HG02763 (cell line): Measurements from ENCODE around the gene CTF1.
"Not testable (repeated sequence)": the region's sequence is repeated elsewhere in the genome, so short reads cannot be mapped to it uniquely, and the experiment has no call there.

Experiments used
- ATAC-seq: cut with Tn5 transposase; IDR thresholded peaks from one replicate; pipeline ENCODE4 v1.9.1; 2021; ENCODE audit warnings: mild to moderate bottlenecking, moderate library complexity; ENCODE audit not compliant: unreplicated experiment

The CTF1 gene

DNA sequence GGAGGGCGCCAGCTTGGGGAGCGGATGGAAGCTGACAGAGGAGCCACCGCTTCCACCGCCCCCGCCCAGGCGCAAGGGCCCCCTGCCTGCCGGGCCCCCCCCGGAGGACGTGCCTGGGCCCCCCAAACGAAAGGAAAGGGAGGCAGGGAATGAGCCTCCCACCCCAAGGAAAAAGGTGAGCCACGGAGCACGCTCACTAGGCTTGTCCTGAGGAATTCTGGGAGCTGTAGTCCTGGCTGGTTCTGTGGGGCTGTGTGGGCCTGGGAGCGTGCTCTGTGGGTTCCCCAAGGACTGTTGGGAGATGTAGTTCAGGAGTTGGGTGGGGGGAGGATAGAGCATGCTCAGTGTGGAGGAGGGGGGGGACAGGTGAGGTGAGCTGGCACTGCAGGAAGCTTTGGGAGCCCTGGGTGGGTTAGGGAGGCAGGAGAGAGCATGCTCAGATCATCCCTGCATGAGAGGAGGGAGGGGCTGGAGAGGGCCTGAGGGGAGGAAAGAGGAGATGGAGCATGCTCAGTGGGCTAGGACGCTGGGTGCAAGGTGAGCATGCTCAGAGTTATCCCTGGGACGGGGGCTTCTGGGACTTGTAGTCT, 31.5 kb downstream of the CTF1 start:
- ATAC-seq, result no peak

DNA sequence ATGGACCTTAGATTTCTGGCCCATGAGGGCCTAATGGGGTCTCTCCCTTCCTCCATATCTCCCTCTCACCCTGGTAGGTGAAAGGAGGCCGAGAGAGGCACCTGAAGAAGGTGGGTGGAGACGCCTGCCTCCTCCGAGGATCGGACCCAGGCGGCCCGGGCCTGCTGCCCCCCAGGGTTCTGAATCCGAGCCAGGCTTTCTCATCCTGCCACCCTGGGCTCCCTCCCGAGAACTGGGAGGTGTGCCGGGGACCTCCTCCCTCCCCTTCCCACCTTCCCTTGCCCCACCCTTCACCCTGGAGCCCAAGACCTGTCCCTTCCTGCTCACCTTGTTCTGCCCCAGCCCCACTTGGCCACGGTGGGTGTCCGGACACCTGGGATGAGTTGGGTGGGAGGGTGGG, 32.0 kb downstream of the CTF1 start:
- ATAC-seq, result no peak

DNA sequence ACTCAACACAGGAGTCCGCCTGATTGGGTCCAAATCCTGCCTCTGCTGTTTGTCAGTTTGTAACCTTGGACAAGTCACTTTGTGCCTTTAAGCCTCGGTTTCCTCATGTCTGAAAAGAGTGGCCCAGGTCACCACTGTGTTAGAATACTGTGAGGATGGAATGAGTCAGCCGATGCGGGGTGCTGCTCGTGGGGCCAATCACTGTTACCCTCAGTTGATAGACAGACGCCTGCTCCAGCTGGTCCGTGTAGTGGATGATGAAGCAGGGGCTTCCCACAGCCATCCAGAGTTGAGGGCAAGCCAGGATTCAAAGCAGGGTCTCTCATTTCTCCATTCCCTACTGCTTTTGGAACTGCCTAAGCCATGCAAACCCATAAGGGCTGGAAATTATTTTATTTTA, 32.8 kb downstream of the CTF1 start:
- ATAC-seq, result no peak

DNA sequence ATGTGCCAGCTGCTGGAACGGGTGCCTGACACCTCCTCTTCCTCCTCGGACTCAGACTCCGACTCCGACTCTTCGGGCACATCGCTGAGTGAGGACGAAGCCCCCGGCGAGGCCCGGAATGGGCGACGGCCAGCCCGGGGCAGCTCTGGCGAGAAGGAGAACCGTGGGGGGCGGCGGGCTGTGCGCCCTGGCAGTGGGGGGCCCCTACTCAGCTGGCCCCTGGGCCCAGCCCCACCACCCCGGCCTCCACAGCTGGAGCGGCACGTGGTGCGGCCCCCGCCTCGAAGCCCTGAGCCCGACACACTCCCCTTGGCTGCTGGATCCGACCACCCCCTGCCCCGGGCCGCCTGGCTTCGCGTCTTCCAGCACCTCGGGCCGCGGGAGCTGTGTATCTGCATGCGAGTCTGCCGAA, 33.8 kb downstream of the CTF1 start:
- no peak for ATAC-seq

DNA sequence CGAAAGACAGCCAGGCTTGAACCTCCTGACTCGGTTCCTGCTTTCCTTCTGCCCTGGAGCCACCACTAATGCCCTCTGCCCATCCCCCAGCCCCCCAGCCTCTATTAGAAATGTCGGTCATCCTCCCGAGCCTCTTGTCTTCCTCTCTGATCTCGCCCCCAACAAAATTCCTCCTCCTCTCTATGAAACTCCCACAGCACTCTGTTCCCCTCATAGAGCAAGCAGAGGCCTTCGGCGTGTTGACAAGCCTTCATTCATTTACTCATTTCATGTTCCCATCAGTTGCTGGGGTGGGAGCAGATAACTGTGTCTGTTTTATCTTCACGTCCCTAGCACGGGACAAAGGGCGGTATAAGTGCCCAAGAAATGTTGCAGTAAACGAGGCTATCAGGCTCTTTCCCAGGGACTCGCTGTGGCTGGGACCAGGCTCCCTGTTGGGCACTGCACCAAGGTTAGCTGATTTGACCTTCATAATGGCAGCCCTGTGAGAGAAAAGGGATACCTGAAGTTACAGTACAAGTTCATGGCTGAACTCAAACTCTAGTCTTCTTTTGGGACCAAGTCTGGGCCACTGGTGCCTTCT, 34.7 kb downstream of the CTF1 start:
- no peak for ATAC-seq

DNA sequence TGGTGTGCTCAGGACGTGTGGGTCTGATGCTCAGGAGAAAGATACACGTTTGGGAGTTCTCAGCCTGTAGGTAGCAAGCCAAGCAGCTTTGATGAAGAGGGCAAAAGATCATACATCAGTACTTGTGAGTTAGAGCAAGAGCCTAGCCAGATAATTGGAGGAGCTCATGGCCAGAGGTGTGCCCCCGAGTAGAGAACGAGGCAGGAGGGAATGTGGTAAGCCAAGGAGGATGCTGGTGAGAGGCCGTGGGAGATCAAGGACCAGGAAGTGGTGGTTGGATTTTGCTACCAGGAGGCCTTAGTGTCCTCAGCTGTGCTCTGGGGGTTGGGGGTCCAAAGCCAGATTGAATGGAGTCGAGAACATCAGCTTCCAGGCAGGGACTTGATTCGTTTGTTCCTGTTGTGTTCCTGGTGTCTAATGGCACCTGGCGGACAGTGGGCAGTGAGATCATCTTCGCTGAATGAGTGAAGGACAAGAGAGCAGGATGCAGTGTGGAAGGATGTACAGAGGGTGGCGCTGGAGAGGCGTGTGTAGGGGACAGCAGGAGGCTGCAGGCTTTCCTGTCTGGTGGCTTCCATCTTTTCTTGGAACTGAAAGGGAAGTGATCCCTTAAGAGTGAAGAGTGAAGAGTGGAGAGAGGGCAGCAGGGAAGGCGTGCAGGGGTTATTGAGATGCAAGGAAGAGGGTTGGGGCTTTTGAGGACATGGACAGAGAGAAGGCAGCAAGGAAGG, 38.6 kb downstream of the CTF1 start:
- no peak for ATAC-seq

DNA sequence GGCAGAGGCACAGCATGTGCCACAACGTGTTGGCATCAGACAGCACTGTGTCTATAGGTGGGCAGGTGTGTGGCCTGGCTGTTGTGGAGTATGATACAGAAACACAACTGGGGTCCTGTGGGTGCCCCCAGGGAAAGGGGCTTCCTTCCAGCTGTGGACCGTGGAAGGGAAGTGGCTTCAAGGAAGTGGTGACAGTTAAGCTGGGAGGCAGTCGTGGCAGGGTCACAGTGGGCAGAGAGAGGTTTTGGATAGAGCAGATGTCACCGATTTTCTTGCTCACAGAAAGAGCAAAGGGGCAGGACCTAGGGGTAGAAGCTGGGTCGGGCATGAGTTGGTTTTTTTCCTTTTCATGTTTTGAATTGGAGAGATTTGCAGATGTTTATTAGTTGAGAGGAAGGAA, 41.3 kb downstream of the CTF1 start:
- ATAC-seq, result no peak

DNA sequence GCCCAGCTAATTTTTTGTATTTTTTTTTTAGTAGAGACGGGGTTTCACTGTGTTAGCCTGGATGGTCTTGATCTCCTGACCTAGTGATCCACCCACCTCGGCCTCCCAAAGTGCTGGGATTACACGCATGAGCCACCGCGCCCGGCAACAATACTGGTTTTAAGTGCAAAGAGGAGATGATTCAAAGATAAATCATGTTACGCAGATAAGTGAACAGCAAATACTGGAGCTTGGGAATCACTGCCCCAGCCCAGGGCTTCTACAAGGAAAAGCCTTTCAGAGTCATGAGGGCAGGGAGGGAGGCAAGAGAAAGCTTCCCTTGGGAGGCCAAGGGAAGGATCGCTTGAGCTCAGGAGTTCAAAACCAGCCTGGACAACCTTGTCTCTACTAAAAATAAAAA, 43.2 kb downstream of the CTF1 start:
- ATAC-seq, result not testable (repeated sequence)

DNA sequence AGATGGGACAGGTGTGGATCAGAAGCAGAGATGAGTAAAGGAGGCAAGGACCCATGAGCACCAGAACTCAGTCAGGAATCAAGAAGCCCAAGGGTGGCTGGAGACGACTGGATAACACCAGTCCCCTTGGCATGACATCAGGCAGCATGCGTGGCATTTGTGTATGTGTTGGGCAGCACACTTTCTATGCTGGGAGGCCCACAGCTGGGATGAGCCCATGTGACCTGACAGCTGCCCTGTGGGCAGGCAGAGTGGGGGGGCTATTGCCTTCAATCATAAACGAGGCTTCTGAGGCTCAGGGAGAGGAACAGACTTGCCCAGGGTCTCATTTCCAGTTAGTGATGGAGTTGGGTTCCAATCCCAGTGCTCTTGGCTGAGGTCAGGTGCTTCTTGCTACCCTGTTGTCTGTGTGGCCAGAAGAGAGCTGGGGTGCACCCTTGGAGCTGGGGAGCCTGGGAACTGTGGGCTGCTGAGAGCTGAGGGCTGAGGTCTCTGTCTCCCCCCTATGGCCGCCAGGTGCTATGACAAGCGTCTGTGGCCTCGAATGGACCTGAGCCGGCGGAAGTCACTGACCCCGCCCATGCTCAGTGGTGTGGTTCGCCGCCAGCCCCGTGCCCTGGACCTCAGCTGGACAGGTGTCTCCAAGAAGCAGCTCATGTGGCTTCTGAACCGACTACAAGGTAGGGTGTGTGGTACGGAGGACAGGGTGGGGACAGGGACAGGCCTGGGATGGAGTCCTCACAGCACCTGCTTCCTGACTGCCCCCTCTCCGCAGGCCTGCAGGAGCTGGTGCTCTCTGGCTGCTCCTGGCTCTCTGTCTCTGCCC, 45.4 kb downstream of the CTF1 start:
- peak; percentile 79 for ATAC-seq

DNA sequence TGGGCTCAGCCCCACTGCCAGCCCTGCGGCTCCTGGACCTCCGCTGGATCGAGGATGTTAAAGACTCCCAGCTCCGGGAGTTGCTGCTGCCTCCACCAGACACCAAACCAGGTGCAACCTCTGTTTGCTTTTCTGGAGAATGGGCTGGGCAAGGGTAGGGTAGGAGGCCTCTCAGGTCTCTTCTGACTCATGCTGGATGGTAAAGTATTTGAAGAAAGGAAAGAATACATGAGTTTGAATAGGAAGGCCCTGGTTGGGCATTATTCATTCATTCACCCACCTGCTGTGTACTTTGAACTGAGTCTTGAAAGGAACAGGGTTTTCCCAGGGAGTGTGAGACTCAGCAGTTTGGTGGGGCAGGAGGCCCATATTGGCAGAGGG, 46.0 kb downstream of the CTF1 start:
- ATAC-seq, result no peak

DNA sequence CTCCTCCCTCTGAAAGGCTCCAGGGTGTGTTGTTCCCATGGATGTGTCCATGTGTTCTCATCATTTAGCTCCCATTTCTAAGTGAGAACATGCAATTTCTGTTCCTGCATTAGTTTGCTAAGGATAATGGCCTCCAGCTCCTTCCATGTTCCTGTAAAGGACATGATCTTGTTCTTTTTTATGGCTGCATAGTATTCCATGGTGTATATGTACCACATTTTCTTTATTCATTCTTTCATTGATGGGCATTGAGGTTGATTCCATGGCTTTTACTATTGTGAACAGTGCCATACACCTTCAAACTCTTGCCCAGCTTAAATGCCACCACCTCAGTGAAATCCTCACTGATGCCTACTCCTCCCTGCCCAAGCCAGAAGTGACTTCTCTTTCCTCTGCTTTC, 47.9 kb downstream of the CTF1 start:
- no peak for ATAC-seq

DNA sequence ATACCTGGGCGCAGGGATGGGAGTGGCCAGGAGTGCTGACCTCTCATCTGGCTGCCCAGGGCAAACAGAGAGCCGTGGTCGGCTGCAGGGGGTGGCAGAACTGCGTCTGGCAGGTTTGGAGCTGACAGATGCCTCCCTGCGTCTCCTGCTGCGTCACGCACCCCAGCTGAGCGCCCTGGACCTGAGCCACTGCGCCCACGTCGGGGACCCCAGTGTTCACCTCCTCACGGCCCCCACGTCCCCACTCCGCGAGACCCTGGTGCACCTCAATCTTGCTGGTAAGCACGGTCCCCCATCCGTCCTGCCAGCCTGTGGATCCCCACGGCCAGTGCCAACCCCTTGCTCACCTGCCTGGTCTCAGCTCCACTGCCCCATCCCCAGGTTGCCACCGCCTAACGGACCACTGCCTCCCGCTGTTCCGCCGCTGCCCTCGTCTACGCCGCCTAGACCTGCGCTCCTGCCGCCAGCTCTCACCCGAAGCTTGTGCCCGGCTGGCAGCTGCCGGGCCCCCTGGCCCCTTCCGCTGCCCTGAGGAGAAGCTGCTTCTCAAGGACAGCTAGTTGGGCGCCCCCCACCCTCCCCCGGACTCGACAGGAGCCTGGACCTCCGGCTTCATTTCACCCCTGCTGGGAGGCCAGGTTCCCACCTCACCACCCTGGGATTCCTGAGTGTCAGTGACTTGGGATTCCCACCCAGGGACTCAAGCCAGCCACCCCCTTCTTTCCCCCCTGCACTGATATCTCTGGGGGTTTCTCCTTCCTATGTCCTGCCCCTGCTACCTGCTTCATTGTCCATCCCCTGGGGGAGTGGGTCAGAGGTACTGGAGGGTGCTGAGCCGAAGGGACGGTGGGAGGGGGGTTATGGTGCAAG, 50.5 kb downstream of the CTF1 start:
- no peak for ATAC-seq

DNA sequence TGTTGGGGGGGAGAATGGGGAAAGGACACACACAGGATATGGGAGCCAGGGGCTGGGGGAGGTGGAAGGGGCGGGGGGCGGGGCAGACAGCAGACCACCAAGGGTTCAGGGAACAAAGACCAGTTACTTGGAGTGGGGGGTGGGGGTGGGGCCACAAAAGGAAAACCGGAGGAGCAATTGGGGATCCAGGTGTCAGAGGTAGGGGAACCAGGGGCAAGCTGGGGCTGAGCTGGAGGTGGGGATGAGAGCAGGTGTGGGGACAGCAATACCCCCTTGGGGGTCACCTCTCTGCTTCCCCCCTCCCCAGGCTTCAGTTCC, 51.1 kb downstream of the CTF1 start:
- no peak for ATAC-seq

DNA sequence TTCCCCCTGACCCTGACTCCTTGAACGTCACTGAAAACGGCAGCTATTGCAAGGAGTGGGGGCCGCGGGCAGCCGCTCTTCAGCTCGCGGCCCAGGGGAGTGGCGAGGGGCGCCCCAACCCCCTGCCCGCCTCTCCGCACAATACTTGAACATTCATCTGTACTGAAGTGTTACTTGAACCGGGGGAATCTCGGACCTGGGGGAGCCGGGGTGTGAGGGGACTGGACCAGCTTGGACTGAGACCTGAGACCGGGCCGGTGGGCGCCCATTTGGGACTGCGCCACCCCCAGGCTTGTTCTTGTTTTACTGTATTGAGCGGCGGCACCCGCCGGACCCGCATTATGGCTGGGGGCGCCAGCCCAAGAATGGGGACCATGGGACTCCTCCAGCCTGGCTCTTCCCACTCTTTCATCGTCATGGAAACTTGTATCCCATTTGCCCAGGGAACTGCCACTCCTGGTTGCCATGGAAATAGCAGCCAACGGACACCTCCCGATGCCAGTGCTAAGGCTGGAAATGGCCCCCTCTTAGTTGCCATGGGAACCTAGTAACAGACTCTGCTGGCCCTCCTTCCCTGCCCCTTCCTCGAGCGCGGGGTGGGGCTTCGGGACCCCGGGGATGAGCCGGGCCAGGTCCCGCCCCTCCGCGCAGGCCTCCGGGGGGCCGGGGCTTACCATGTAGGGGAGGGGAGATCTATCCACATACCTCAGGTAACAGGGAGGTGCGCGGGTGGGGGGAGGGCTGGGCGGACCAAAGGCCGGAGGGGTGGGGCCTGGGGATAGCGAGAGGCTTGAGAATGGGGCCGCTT, 51.6 kb downstream of the CTF1 start:
- ATAC-seq, result peak; percentile 2

DNA sequence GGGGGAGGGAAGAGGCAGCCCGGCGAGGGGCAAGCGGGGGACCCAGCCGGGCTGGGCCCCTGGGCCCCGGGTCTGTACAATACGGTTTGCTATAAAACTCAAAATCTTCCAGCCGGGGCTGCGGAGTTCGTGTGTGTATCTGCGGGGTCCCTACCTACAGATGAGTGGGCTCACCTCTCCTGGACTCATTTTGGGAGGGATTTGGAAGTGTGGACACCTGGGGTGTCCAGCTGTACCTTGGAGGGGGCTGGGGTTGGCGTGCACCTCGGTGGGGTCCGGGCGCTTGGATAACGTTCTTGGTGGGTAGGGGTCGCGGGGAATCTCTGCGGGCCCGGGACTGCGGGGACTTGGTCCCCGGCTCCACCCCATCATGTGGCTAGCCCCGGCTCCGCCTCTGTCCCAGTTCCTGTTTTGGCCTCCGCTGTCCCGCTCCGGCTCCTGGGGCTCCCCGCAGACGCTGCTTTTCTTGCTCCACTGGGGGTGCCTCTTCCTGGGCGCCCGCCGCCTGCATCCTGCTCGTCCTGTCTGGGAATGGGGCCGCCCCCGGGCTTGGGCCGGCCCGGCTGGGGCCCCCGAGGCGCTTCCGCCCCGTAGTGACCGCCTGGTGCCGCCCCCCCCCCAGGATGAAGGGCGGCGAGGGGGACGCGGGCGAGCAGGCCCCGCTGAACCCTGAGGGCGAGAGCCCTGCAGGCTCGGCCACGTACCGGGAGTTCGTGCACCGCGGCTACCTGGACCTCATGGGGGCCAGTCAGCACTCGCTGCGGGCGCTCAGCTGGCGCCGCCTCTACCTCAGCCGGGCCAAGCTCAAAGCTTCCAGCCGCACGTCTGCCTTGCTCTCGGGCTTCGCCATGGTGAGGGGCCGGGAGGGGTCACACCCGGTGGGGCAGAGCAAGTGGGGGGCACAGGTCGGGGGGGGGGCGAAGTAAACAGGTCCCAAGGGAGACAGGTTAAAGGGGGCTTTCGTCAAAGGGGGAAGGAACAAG, 52.5 kb downstream of the CTF1 start, which contains the start of gene ORAI3:
TSS of gene ORAI3 (plus strand) at position 402 of the 983 bp plus-strand sequence. CDS start at position 624, 222 bp downstream.
- ATAC-seq, result peak; percentile 51

DNA sequence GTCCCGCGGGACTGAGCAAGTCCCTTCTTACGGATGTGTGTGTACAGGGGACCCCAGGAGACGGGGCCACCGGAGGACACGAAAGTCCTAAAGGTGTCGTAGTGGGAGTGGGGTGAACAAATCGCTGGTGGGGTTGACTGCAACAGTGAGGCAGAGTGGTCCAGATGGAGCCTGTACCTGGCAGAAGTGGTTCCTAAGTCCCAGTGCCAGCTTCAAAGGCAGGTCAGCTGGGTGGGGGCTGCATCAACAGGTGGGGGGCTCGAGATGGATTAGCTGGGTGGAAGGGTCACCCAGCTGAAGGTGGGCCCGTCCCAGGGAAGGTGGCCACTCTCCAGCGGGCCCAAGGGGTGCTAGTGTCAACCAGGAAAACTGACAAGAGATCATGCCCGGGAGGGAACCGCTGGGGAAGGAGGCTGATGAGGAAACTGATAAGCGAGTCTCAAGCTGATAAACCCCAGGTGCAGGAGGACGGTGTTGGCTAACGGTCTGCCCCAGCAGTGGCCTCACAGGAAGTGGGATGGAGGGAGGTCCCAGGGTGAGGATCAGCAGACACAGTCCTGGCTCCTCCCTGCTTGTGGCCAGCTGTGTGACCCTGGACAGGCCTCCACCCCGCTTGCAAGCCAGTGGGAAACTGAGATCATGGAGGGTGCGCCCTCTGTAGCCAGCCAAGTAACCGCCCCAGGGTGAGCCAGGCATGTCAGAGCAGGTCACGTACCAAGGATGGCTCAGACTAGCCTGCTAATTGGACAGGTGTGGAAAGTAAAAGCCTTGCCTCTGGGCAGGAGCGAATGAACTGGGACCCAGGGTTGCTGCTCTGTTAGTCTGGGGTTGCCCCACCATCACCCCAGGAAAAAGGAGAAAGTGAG, 53.5 kb downstream of the CTF1 start:
- ATAC-seq, result peak; percentile 48

DNA sequence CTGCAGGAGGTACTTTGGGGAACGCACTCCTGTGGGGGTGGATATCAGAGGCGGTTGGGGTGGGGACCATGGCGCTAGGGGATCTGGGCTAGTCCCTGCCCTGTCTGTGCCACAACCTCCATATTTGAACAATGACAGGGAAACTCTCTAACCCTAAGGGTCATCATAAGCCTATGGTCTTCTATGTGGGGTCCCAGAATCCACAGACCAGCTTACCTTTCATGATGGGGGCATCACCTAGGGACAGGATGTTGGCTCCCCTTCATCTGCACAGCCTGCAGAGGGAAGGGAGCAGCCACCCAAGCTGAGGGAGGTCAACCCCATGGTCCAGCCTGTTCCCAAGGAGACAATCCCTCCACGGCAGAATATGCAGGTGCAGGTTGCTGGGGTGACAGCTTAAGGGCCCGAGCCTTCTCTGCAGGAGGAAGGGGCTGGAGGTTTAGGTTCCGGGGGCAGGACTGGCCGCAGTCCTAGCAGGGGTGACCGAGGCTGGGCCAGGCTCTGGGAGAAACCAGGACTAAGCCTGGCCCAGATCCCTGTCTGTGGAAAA, 54.2 kb downstream of the CTF1 start:
- no peak for ATAC-seq
